SK-N-SH (cell line): ENCODE data around the gene TNFSF11. TPM values are rescaled to one million over a fixed set of nuclear protein-coding genes. Genes with fewer than 3 reads are reported as not detected.

ENCODE experiments used
- CTCF ChIA-PET: fragments of 300-600, 350-600 bp; formaldehyde crosslinking; extraction: SDS; loops from one replicate; lab custom pipeline; 2021; lab: Yijun Ruan, JAX
- POLR2A ChIA-PET: fragments of 350-600 bp; sonication (Branson Sonifier 250); formaldehyde crosslinking; extraction: SDS; loops from one replicate; lab custom pipeline; 2020; ENCODE audit warnings: antibody characterized with exemption, inconsistent platforms; lab: Yijun Ruan, JAX
- DNase-seq: peaks from one replicate; pipeline ENCODE4 v3.0.0; 2012
- H2AFZ ChIP-seq: fragments of 200-600 bp; sonication (generic); 2 replicates; pipeline ENCODE4 v1.8.1; 2016; ENCODE audit warnings: antibody characterized with exemption, mild to moderate bottlenecking, low read depth
- H3F3A ChIP-seq: fragments of 200-600 bp; sonication (generic); replicated peaks from 2 replicates; pipeline ENCODE3; 2016; ENCODE audit warnings: antibody characterized with exemption, mild to moderate bottlenecking; ENCODE audit not compliant: insufficient read depth
- H3K27ac ChIP-seq, 2 experiments: fragments of 200-500 bp in 1 of 2; fragments of 200-600 bp in 1 of 2; sonication (Bioruptor generic) in 1 of 2; sonication (generic), shearing (Covaris generic) in 1 of 2; 2 replicates each; pipeline versions ENCODE4 v1.5.1 to v1.6.1; 2014 to 2016; ENCODE audit warnings: low read depth in 2 of 2, inconsistent platforms in 1 of 2, low read length in 1 of 2, mild to moderate bottlenecking in 1 of 2, mixed read lengths in 1 of 2
- H3K27me3 ChIP-seq: fragments of 200-600 bp; sonication (generic), shearing (Covaris generic); 2 replicates; pipeline ENCODE4 v1.6.1; 2016; ENCODE audit warnings: mixed run types; ENCODE audit not compliant: insufficient read depth
- H3K36me3 ChIP-seq, 2 experiments: fragments of 200-500 bp in 1 of 2; fragments of 200-600 bp in 1 of 2; sonication (Bioruptor generic) in 1 of 2; sonication (generic) in 1 of 2; replicated peaks in 1 of 2; 2 replicates each; pipeline versions ENCODE3 to v1.5.1; 2014 to 2016; ENCODE audit warnings: low read length in 1 of 2, mild to moderate bottlenecking in 1 of 2; ENCODE audit not compliant: insufficient read depth in 2 of 2, control insufficient read depth in 1 of 2
- H3K4me1 ChIP-seq, 2 experiments: fragments of 200-500 bp in 1 of 2; fragments of 200-600 bp in 1 of 2; sonication (Bioruptor generic) in 1 of 2; sonication (generic), shearing (Covaris generic) in 1 of 2; 2 replicates each; pipeline versions ENCODE4 v1.5.1 to v1.6.1; 2014 to 2016; ENCODE audit warnings: low read depth in 1 of 2, low read length in 1 of 2, mixed run types in 1 of 2; ENCODE audit not compliant: insufficient read depth in 2 of 2, control insufficient read depth in 1 of 2
- H3K4me2 ChIP-seq: fragments of 200-600 bp; sonication (generic), shearing (Covaris generic); 2 replicates; pipeline ENCODE4 v1.6.1; 2017; ENCODE audit warnings: mixed run types
- H3K4me3 ChIP-seq, 2 experiments: fragments of 200-500 bp in 1 of 2; fragments of 200-600 bp in 1 of 2; sonication (Bioruptor generic) in 1 of 2; sonication (generic), shearing (Covaris generic) in 1 of 2; 2 replicates each; pipeline versions ENCODE4 v1.5.1 to v1.8.1; 2014 to 2016; ENCODE audit warnings: low read depth in 2 of 2, inconsistent platforms in 1 of 2, low read length in 1 of 2, mild to moderate bottlenecking in 1 of 2, mixed read lengths in 1 of 2, moderate library complexity in 1 of 2
- H3K79me2 ChIP-seq: fragments of 200-600 bp; sonication (generic); 2 replicates; pipeline ENCODE4 v1.8.1; 2017; ENCODE audit warnings: mild to moderate bottlenecking; ENCODE audit not compliant: insufficient read depth
- H3K9ac ChIP-seq: fragments of 200-600 bp; sonication (generic); 2 replicates; pipeline ENCODE4 v1.6.1; 2017; ENCODE audit warnings: mixed run types
- H3K9me2 ChIP-seq: fragments of 200-600 bp; sonication (generic); 2 replicates; pipeline ENCODE4 v1.6.1; 2017; ENCODE audit warnings: mixed run types
- H3K9me3 ChIP-seq: fragments of 200-600 bp; sonication (generic); 2 replicates; pipeline ENCODE4 v1.6.1; 2017; ENCODE audit warnings: mixed run types, mild to moderate bottlenecking, moderate library complexity
- H4K20me1 ChIP-seq: fragments of 200-600 bp; sonication (generic); 2 replicates; pipeline ENCODE4 v1.6.1; 2017; ENCODE audit warnings: mild to moderate bottlenecking, mixed run types; ENCODE audit not compliant: insufficient read depth
- CHD2 ChIP-seq: fragments of 150-350 bp; IDR thresholded peaks from 2 replicates; pipeline ENCODE4 v1.6.1; 2018; ENCODE audit warnings: low read length; ENCODE audit not compliant: partially characterized antibody
- EP300 ChIP-seq, 2 experiments: IDR thresholded peaks; 2 replicates each; pipeline versions ENCODE4 v1.4.0 to v1.6.1; 2012; ENCODE audit warnings: borderline replicate concordance in 1 of 2, low read depth in 1 of 2, low read length in 1 of 2
- FOSL2 ChIP-seq: IDR thresholded peaks from 2 replicates; pipeline ENCODE4 v1.4.0; 2012; ENCODE audit warnings: low read depth, mild to moderate bottlenecking, moderate library complexity, borderline replicate concordance
- FOXM1 ChIP-seq: IDR thresholded peaks from 2 replicates; pipeline ENCODE4 v1.4.0; 2012; ENCODE audit warnings: low read depth, mild to moderate bottlenecking
- JUND ChIP-seq: IDR thresholded peaks from 2 replicates; pipeline ENCODE4 v1.4.0; 2012
- MEF2A ChIP-seq: IDR thresholded peaks from 2 replicates; pipeline ENCODE4 v1.4.0; 2012; ENCODE audit warnings: low read depth, borderline replicate concordance
- MXI1 ChIP-seq: IDR thresholded peaks from 2 replicates; pipeline ENCODE4 v1.6.1; 2012; ENCODE audit warnings: mild to moderate bottlenecking, low read depth, low read length, improper control_type of control experiment
- NFIC ChIP-seq: IDR thresholded peaks from 2 replicates; pipeline ENCODE4 v1.4.0; 2012; ENCODE audit warnings: borderline replicate concordance
- PBX3 ChIP-seq: IDR thresholded peaks from 2 replicates; pipeline ENCODE4; 2012
- RAD21 ChIP-seq: IDR thresholded peaks from 2 replicates; pipeline ENCODE4 v1.6.1; 2012; ENCODE audit warnings: mild to moderate bottlenecking, low read length
- RXRA ChIP-seq: IDR thresholded peaks from 2 replicates; pipeline ENCODE4 v1.4.0; 2012; ENCODE audit warnings: low read depth, mild to moderate bottlenecking, borderline replicate concordance
- SIN3A ChIP-seq: IDR thresholded peaks from 2 replicates; pipeline ENCODE4 v1.6.1; 2012; ENCODE audit warnings: low read depth, mild to moderate bottlenecking, low read length, moderate library complexity, borderline replicate concordance
- SMC3 ChIP-seq: IDR thresholded peaks from 2 replicates; pipeline ENCODE4 v1.6.1; 2012; ENCODE audit warnings: low read depth, low read length, improper control_type of control experiment
- TEAD4 ChIP-seq: IDR thresholded peaks from 2 replicates; pipeline ENCODE4 v1.4.0; 2012; ENCODE audit warnings: mild to moderate bottlenecking, borderline replicate concordance; ENCODE audit not compliant: insufficient read depth
- WGBS: methylation state at CpG from one replicate; pipeline ENCODE4 v1.1.6; 2017; ENCODE audit warnings: low lambda C conversion rate; 5-methylcytosine and 5-hydroxymethylcytosine counted together
- polyA plus RNA-seq, 3 experiments: library from polyadenylated mRNA; depleted of rRNA; stranded (reverse); fragments of >200 nt; gene quantifications; 2 replicates each; pipeline ENCODE4 v1.2.3, GENCODE V29; 2012
- TF ChIP-seq, protein P1 (sequence below): IDR thresholded peaks from 2 replicates; pipeline ENCODE4 v1.4.0; 2012; ENCODE audit warnings: low read depth, borderline replicate concordance
- TF ChIP-seq, protein P2 (sequence below): IDR thresholded peaks from 2 replicates; pipeline ENCODE4 v1.4.0; 2012; ENCODE audit warnings: low read depth
- TF ChIP-seq, protein P3 (sequence below): fragments of 150-350 bp; IDR thresholded peaks from 2 replicates; pipeline ENCODE4 v1.6.1; 2017; ENCODE audit warnings: antibody characterized with exemption, low read length, low read depth, borderline replicate concordance

The TNFSF11 gene
- polyA plus RNA-seq, 1 of the 3 experiments (the other 2 are of a cell fraction): not detected

- POLR2A ChIA-PET: no interaction called here
- no peak overlapping the region for H2AFZ ChIP-seq
- CTCF ChIA-PET: no interaction called here
- H3K4me2 ChIP-seq: no peak overlapping the region
- H3K4me1 ChIP-seq: no peaks in the 10 kb centered on the region
- no peaks in the 10 kb centered on the region for H4K20me1 ChIP-seq
- H3F3A ChIP-seq: no peaks in the 10 kb centered on the region
- no peaks in the 10 kb centered on the region for H3K79me2 ChIP-seq
- TF ChIP-seq JUND: no peak
- TF ChIP-seq FOSL2: no peak
- TF ChIP-seq SMC3: no peak
- no peak overlapping the region for H3K27ac ChIP-seq
- no peaks in the 10 kb centered on the region for H3K9me3 ChIP-seq
- no peaks in the 10 kb centered on the region for H3K9me2 ChIP-seq
- no peak for DNase-seq
- WGBS: 2% methylated on average over 1 of the region's 1 CpG
- peaks cover 18% of the 10 kb centered on the region; the same call in 1 of the 2 replicates for H3K27me3 ChIP-seq
- no peak overlapping the region for H3K4me3 ChIP-seq
- H3K9ac ChIP-seq: no peak overlapping the region
- no peaks in the 10 kb centered on the region for H3K36me3 ChIP-seq
These were observed 80.8 kb downstream of the TNFSF11 start for GRCh38 chr13:42654722-42655121.

GRCh38 chr13:42656161-42656560 lies 82.2 kb downstream of the TNFSF11 start:
- no peaks in the 10 kb centered on the region for H3F3A ChIP-seq
- no peaks in the 10 kb centered on the region for H3K79me2 ChIP-seq
- no peaks in the 10 kb centered on the region for H3K9me2 ChIP-seq
- H3K27ac ChIP-seq: no peak overlapping the region
- no peaks in the 10 kb centered on the region for H3K9me3 ChIP-seq
- ChIA-PET POLR2A (no interaction called here), CTCF (interaction anchor here (1.2 kb wide), 3 partner anchors 9 to 26 kb away, joined by 3 read pairs; no protein-coding TSS in a partner anchor)
- H3K27me3 ChIP-seq: peaks cover 18% of the 10 kb centered on the region; the same call in 1 of the 2 replicates
- TF ChIP-seq RXRA: no peak
- TF ChIP-seq FOXM1: no peak
- TF ChIP-seq, protein P1, sequence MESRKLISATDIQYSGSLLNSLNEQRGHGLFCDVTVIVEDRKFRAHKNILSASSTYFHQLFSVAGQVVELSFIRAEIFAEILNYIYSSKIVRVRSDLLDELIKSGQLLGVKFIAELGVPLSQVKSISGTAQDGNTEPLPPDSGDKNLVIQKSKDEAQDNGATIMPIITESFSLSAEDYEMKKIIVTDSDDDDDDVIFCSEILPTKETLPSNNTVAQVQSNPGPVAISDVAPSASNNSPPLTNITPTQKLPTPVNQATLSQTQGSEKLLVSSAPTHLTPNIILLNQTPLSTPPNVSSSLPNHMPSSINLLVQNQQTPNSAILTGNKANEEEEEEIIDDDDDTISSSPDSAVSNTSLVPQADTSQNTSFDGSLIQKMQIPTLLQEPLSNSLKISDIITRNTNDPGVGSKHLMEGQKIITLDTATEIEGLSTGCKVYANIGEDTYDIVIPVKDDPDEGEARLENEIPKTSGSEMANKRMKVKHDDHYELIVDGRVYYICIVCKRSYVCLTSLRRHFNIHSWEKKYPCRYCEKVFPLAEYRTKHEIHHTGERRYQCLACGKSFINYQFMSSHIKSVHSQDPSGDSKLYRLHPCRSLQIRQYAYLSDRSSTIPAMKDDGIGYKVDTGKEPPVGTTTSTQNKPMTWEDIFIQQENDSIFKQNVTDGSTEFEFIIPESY: no peak
- no peak for TF ChIP-seq PBX3
- TF ChIP-seq EP300 (IDR thresholded peaks at IDR 0.05; ENCODE audit: borderline replicate concordance in 1 of 2, low read depth in 1 of 2, low read length in 1 of 2): no peak
- no peak for TF ChIP-seq MEF2A
- TF ChIP-seq RAD21: no peak
- no peak for TF ChIP-seq CHD2
- TF ChIP-seq MXI1: no peak
- TF ChIP-seq, protein P2, sequence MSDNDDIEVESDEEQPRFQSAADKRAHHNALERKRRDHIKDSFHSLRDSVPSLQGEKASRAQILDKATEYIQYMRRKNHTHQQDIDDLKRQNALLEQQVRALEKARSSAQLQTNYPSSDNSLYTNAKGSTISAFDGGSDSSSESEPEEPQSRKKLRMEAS: no peak
- TF ChIP-seq TEAD4: no peak
- no peak for TF ChIP-seq NFIC
- TF ChIP-seq SIN3A: no peak
- no peak for TF ChIP-seq SMC3
- TF ChIP-seq, protein P3, sequence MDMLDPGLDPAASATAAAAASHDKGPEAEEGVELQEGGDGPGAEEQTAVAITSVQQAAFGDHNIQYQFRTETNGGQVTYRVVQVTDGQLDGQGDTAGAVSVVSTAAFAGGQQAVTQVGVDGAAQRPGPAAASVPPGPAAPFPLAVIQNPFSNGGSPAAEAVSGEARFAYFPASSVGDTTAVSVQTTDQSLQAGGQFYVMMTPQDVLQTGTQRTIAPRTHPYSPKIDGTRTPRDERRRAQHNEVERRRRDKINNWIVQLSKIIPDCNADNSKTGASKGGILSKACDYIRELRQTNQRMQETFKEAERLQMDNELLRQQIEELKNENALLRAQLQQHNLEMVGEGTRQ: no peak
- no peak overlapping the region for H3K4me3 ChIP-seq
- WGBS: 53% methylated on average over 1 of the region's 1 CpG
- H3K36me3 ChIP-seq: no peaks in the 10 kb centered on the region
- no peak overlapping the region for H2AFZ ChIP-seq
- no peak for DNase-seq
- H3K9ac ChIP-seq: no peak overlapping the region
- no peak overlapping the region for H3K4me2 ChIP-seq
- H4K20me1 ChIP-seq: no peaks in the 10 kb centered on the region
- H3K4me1 ChIP-seq: no peaks in the 10 kb centered on the region
